HTR-8/SVneo (cell line): Measurements from ENCODE around the gene ZNG1F.
"Not testable (repeated sequence)": the region's sequence is repeated elsewhere in the genome, so short reads cannot be mapped to it uniquely, and the experiment has no call there.

Experiments
- DNase-seq: peaks from one replicate; pipeline ENCODE4 v3.0.0; 2011; ENCODE audit warnings: low spot score, mixed read lengths; ENCODE audit not compliant: insufficient read length
- FAIRE-seq: peaks from 2 replicates; lab custom pipeline; 2011; peaks lifted over from hg19 to GRCh38; lab: Jason Lieb, UNC

The ZNG1F gene

GRCh38 chr9:41124250-41125108 is 64.6 kb downstream of the ZNG1F start:
- DNase-seq, FAIRE-seq: not testable (repeated sequence)

- not testable (repeated sequence) for FAIRE-seq, DNase-seq
Measured at GRCh38 chr9:41123812-41124211, 65.3 kb downstream of the ZNG1F start.

- not testable (repeated sequence) for FAIRE-seq, DNase-seq
Measured at GRCh38 chr9:41123396-41123795, 65.7 kb downstream of the ZNG1F start.

- not testable (repeated sequence) for FAIRE-seq, DNase-seq
Measured at GRCh38 chr9:41120696-41121095, 68.4 kb downstream of the ZNG1F start.

- not testable (repeated sequence) for FAIRE-seq
Measured at GRCh38 chr9:41119719-41120118, 69.4 kb downstream of the ZNG1F start.

GRCh38 chr9:41119311-41119710 is 69.8 kb downstream of the ZNG1F start:
- not testable (repeated sequence) for FAIRE-seq, DNase-seq

More at GRCh38 chr9:41119719-41120118, 69.4 kb downstream of the ZNG1F start:
- DNase-seq: not testable (repeated sequence)

GRCh38 chr9:41113348-41113747 is 75.8 kb downstream of the ZNG1F start:
- DNase-seq, FAIRE-seq: not testable (repeated sequence)

- DNase-seq: not testable (repeated sequence)
Measured at GRCh38 chr9:41111414-41111813, 77.7 kb downstream of the ZNG1F start.

GRCh38 chr9:41110913-41111312 is 78.2 kb downstream of the ZNG1F start:
- not testable (repeated sequence) for FAIRE-seq, DNase-seq

More at GRCh38 chr9:41111414-41111813, 77.7 kb downstream of the ZNG1F start:
- FAIRE-seq: not testable (repeated sequence)

GRCh38 chr9:41109253-41109652 is 79.9 kb downstream of the ZNG1F start:
- not testable (repeated sequence) for DNase-seq, FAIRE-seq

- not testable (repeated sequence) for DNase-seq, FAIRE-seq
Measured at GRCh38 chr9:41108816-41109215, 80.3 kb downstream of the ZNG1F start.

GRCh38 chr9:41106472-41107116 is 82.5 kb downstream of the ZNG1F start:
- not testable (repeated sequence) for DNase-seq, FAIRE-seq

- FAIRE-seq, DNase-seq: not testable (repeated sequence)
Measured at GRCh38 chr9:41105557-41106253, 83.4 kb downstream of the ZNG1F start.

- not testable (repeated sequence) for FAIRE-seq, DNase-seq
Measured at GRCh38 chr9:41104542-41104941, 84.6 kb downstream of the ZNG1F start.

- not testable (repeated sequence) for DNase-seq, FAIRE-seq
Measured at GRCh38 chr9:41100508-41100907, 88.6 kb downstream of the ZNG1F start.

GRCh38 chr9:41098759-41099158 is 90.4 kb downstream of the ZNG1F start:
- FAIRE-seq, DNase-seq: not testable (repeated sequence)

- not testable (repeated sequence) for DNase-seq, FAIRE-seq
Measured at GRCh38 chr9:41095060-41095459, 94.1 kb downstream of the ZNG1F start.

GRCh38 chr9:41094010-41094773 is 94.9 kb downstream of the ZNG1F start:
- not testable (repeated sequence) for DNase-seq, FAIRE-seq

GRCh38 chr9:41090922-41091321 is 98.2 kb downstream of the ZNG1F start:
- FAIRE-seq, DNase-seq: not testable (repeated sequence)
